MM.1S (cell line): Measurements from ENCODE around the gene LDLRAD1.

Experiments used
- DNase-seq: peaks from one replicate; pipeline ENCODE4 v3.0.0-alpha.2; 2015
- H2AFZ ChIP-seq: fragments of 300-600 bp; sonication (generic); 2 replicates; pipeline ENCODE4 v1.6.0; 2016; ENCODE audit warnings: antibody characterized with exemption, low read length
- H3F3A ChIP-seq: fragments of 300-600 bp; sonication (generic); 2 replicates; pipeline ENCODE4 v1.6.1; 2016; ENCODE audit warnings: mild to moderate bottlenecking, antibody characterized with exemption, low read length, moderate library complexity, mixed read lengths; ENCODE audit not compliant: insufficient read depth
- H3K27ac ChIP-seq: fragments of 300-600 bp; sonication (generic); 2 replicates; pipeline ENCODE4 v1.5.1; 2016; ENCODE audit warnings: mild to moderate bottlenecking, low read length
- H3K27me3 ChIP-seq: fragments of 300-600 bp; sonication (generic); replicated peaks from 2 replicates; pipeline ENCODE4 v1.6.0; 2016; ENCODE audit warnings: low read length; ENCODE audit not compliant: insufficient read depth
- H3K36me3 ChIP-seq: fragments of 300-600 bp; sonication (generic); replicated peaks from 2 replicates; pipeline ENCODE4 v1.6.1; 2016; ENCODE audit warnings: mild to moderate bottlenecking, low read length, mixed read lengths; ENCODE audit not compliant: insufficient read depth
- H3K4me1 ChIP-seq: fragments of 300-600 bp; sonication (generic); 2 replicates; pipeline ENCODE4 v1.6.1; 2016; ENCODE audit warnings: low read length, mixed read lengths
- H3K4me2 ChIP-seq: fragments of 300-600 bp; sonication (generic); 2 replicates; pipeline ENCODE4 v1.6.0; 2016; ENCODE audit warnings: low read depth, low read length
- H3K4me3 ChIP-seq: fragments of 300-600 bp; sonication (generic); 2 replicates; pipeline ENCODE4 v1.5.1; 2016; ENCODE audit warnings: low read length, mixed read lengths
- H3K79me2 ChIP-seq: fragments of 300-600 bp; sonication (generic); 2 replicates; pipeline ENCODE4 v1.6.1; 2016; ENCODE audit warnings: mixed run types, low read length, mixed read lengths
- H3K9ac ChIP-seq: fragments of 300-600 bp; sonication (generic); 2 replicates; pipeline ENCODE4 v1.6.1; 2016; ENCODE audit warnings: low read length, mixed read lengths
- H3K9me2 ChIP-seq: fragments of 300-600 bp; sonication (generic); replicated peaks from 2 replicates; pipeline ENCODE4 v1.6.1; 2016; ENCODE audit warnings: mild to moderate bottlenecking, low read length, mixed read lengths; ENCODE audit not compliant: insufficient read depth
- H3K9me3 ChIP-seq: fragments of 300-600 bp; sonication (generic); replicated peaks from 2 replicates; pipeline ENCODE4 v1.6.1; 2016; ENCODE audit warnings: mild to moderate bottlenecking, low read length, mixed read lengths; ENCODE audit not compliant: insufficient read depth
- H4K20me1 ChIP-seq: fragments of 300-600 bp; sonication (generic); 2 replicates; pipeline ENCODE4 v1.6.1; 2016; ENCODE audit warnings: mild to moderate bottlenecking, low read length, moderate library complexity, mixed read lengths; ENCODE audit not compliant: insufficient read depth
- CTCF ChIP-seq: fragments of 300-600 bp; sonication (generic); IDR thresholded peaks from 2 replicates; pipeline ENCODE4 v1.5.1; 2016; ENCODE audit warnings: antibody characterized with exemption, low read length, mixed read lengths
- EZH2 ChIP-seq: fragments of 300-600 bp; sonication (generic); optimal IDR thresholded peaks from 2 replicates; pipeline ENCODE3; 2017; ENCODE audit warnings: low read depth, mild to moderate bottlenecking, antibody characterized with exemption, low read length, mixed read lengths
- EZH2phosphoT487 ChIP-seq: fragments of 300-600 bp; sonication (generic); IDR thresholded peaks from 2 replicates; pipeline ENCODE4 v1.6.1; 2018; ENCODE audit warnings: antibody characterized with exemption, low read length

LDLRAD1 gene

GRCh38 chr1:54010415-54011117 is 7.4 kb downstream of the LDLRAD1 start:
- H3K9ac ChIP-seq = no peak overlapping the region
- no peaks in the 10 kb centered on the region for H3F3A ChIP-seq
- no peak for DNase-seq
- no peak overlapping the region for H3K27ac ChIP-seq
- no peaks in the 10 kb centered on the region for H3K4me1 ChIP-seq
- H3K9me2 ChIP-seq = no peaks in the 10 kb centered on the region
- H3K9me3 ChIP-seq = no peaks in the 10 kb centered on the region
- no peaks in the 10 kb centered on the region for H4K20me1 ChIP-seq
- no peaks in the 10 kb centered on the region for H3K36me3 ChIP-seq
- H3K27me3 ChIP-seq = no peaks in the 10 kb centered on the region
- H3K79me2 ChIP-seq = no peaks in the 10 kb centered on the region
- H2AFZ ChIP-seq = no peak overlapping the region
- no peak overlapping the region for H3K4me2 ChIP-seq
- no peak for TF ChIP-seq EZH2phosphoT487
- no peak for TF ChIP-seq CTCF
- TF ChIP-seq EZH2 = no peak
- H3K4me3 ChIP-seq = no peak overlapping the region

- H3K4me3 ChIP-seq = no peak overlapping the region
Observed at GRCh38 chr1:54009406-54009805, 8.6 kb downstream of the LDLRAD1 start.

GRCh38 chr1:54008876-54009275 is 9.1 kb downstream of the LDLRAD1 start:
- H4K20me1 ChIP-seq = no peaks in the 10 kb centered on the region
- no peak overlapping the region for H2AFZ ChIP-seq
- no peaks in the 10 kb centered on the region for H3K9me2 ChIP-seq
- no peaks in the 10 kb centered on the region for H3K79me2 ChIP-seq
- no peak overlapping the region for H3K4me2 ChIP-seq
- TF ChIP-seq EZH2phosphoT487 = no peak
- TF ChIP-seq CTCF = no peak
- TF ChIP-seq EZH2 = no peak
- H3K27me3 ChIP-seq = no peaks in the 10 kb centered on the region
- H3F3A ChIP-seq = no peaks in the 10 kb centered on the region
- H3K4me3 ChIP-seq = no peak overlapping the region
- no peaks in the 10 kb centered on the region for H3K36me3 ChIP-seq
- no peaks in the 10 kb centered on the region for H3K9me3 ChIP-seq
- H3K27ac ChIP-seq = no peak overlapping the region
- H3K4me1 ChIP-seq = no peaks in the 10 kb centered on the region
- DNase-seq = no peak
- no peak overlapping the region for H3K9ac ChIP-seq

More at GRCh38 chr1:54009406-54009805, 8.6 kb downstream of the LDLRAD1 start:
- Histone ChIP-seq H3K9me3 (no peaks in the 10 kb centered on the region), H3K9ac (no peak overlapping the region), H3K4me2 (no peak overlapping the region), H4K20me1 (no peaks in the 10 kb centered on the region), H3K27ac (no peak overlapping the region), H3F3A (no peaks in the 10 kb centered on the region), H3K4me1 (no peaks in the 10 kb centered on the region), H3K27me3 (no peaks in the 10 kb centered on the region), H2AFZ (no peak overlapping the region), H3K9me2 (no peaks in the 10 kb centered on the region), H3K36me3 (no peaks in the 10 kb centered on the region), H3K79me2 (no peaks in the 10 kb centered on the region)
- no peak for TF ChIP-seq CTCF
- no peak for TF ChIP-seq EZH2
- no peak for TF ChIP-seq EZH2phosphoT487
- DNase-seq = no peak
